WTC11 (cell line): ENCODE measurements around the gene SCN3A. TPM values are rescaled to one million over a fixed set of nuclear protein-coding genes. Genes with fewer than 3 reads are reported as not detected.

Experiments
- ATAC-seq: fragments of 200-7000 bp; cut with Tn5 transposase; 2 replicates; pipeline ENCODE4 v1.10.0; 2021; ENCODE audit warnings: mild to moderate bottlenecking, moderate library complexity
- CTCF ChIA-PET: fragments of 300-600 bp; sonication (Branson Sonifier 250); formaldehyde crosslinking; loops from one replicate; lab custom pipeline; 2021; ENCODE audit warnings: antibody characterized with exemption; lab: Charles Lee
- POLR2A ChIA-PET: fragments of 350-600 bp; sonication (Branson Sonifier 250); formaldehyde crosslinking; loops from one replicate; lab custom pipeline; 2021; ENCODE audit warnings: antibody characterized with exemption; lab: Charles Lee
- DNase-seq: peaks from one replicate; pipeline ENCODE4 v3.0.0; 2021; ENCODE audit warnings: low spot score
- H3K27ac Mint-ChIP-seq: 2 replicates; pipeline ENCODE4 v1.8.0; 2021; ENCODE audit warnings: mixed read lengths
- H3K27me3 Mint-ChIP-seq: 2 replicates; pipeline ENCODE4 v1.8.0; 2021; ENCODE audit warnings: low read depth, mild to moderate bottlenecking, moderate library complexity, mixed read lengths
- H3K36me3 Mint-ChIP-seq: 2 replicates; pipeline ENCODE4 v1.8.0; 2021; ENCODE audit warnings: mixed read lengths
- H3K4me1 Mint-ChIP-seq: 2 replicates; pipeline ENCODE4 v1.8.0; 2022; ENCODE audit warnings: mixed read lengths
- H3K4me3 Mint-ChIP-seq: 2 replicates; pipeline ENCODE4 v1.8.0; 2021; ENCODE audit warnings: mild to moderate bottlenecking, moderate library complexity, mixed read lengths
- H3K9me3 Mint-ChIP-seq: 2 replicates; pipeline ENCODE4 v1.8.0; 2021; ENCODE audit warnings: mixed read lengths
- CREM ChIP-seq: sonication (generic); formaldehyde crosslinking; IDR thresholded peaks from 2 replicates; pipeline ENCODE4 v1.8.1; 2022; ENCODE audit warnings: mild to moderate bottlenecking, missing genetic modification reagents, moderate library complexity
- FOXJ3 ChIP-seq: sonication (generic); formaldehyde crosslinking; IDR thresholded peaks from 2 replicates; pipeline ENCODE4 v1.9.0; 2021; ENCODE audit warnings: missing genetic modification reagents, mild to moderate bottlenecking, borderline replicate concordance
- FOXP1 ChIP-seq: sonication (generic); formaldehyde crosslinking; IDR thresholded peaks from 2 replicates; pipeline ENCODE4 v1.8.0; 2022; ENCODE audit warnings: missing genetic modification reagents, mild to moderate bottlenecking, moderate library complexity, borderline replicate concordance
- FOXP4 ChIP-seq: sonication (generic); formaldehyde crosslinking; IDR thresholded peaks from 2 replicates; pipeline ENCODE4 v1.8.0; 2022; ENCODE audit warnings: mild to moderate bottlenecking, missing genetic modification reagents
- MLX ChIP-seq: sonication (generic); formaldehyde crosslinking; IDR thresholded peaks from 2 replicates; pipeline ENCODE4 v1.8.1; 2023; ENCODE audit warnings: mild to moderate bottlenecking, missing genetic modification reagents, moderate library complexity
- NFATC4 ChIP-seq: fragments of 250-450 bp; sonication (Bioruptor Pico); IDR thresholded peaks from 2 replicates; pipeline ENCODE4 v1.9.0; 2021; ENCODE audit warnings: mild to moderate bottlenecking
- NR1H2 ChIP-seq: sonication (generic); formaldehyde crosslinking; IDR thresholded peaks from 2 replicates; pipeline ENCODE4 v1.9.0; 2021; ENCODE audit warnings: mild to moderate bottlenecking, moderate library complexity, missing genetic modification reagents
- NR2C2 ChIP-seq: sonication (generic); formaldehyde crosslinking; IDR thresholded peaks from 2 replicates; pipeline ENCODE4 v1.8.0; 2022; ENCODE audit warnings: mild to moderate bottlenecking, missing genetic modification reagents
- RELA ChIP-seq: sonication (generic); formaldehyde crosslinking; IDR thresholded peaks from 2 replicates; pipeline ENCODE4 v1.8.1; 2022; ENCODE audit warnings: missing genetic modification reagents, mild to moderate bottlenecking, borderline replicate concordance
- SOX15 ChIP-seq: fragments of 250-450 bp; sonication (Bioruptor Pico); IDR thresholded peaks from 2 replicates; pipeline ENCODE4 v1.9.0; 2021; ENCODE audit warnings: mild to moderate bottlenecking
- TCF7 ChIP-seq: sonication (generic); formaldehyde crosslinking; IDR thresholded peaks from 2 replicates; pipeline ENCODE4 v1.8.0; 2022; ENCODE audit warnings: mild to moderate bottlenecking, low read depth, missing genetic modification reagents, moderate library complexity
- TEAD1 ChIP-seq: sonication (generic); formaldehyde crosslinking; IDR thresholded peaks from 2 replicates; pipeline ENCODE4 v1.8.0; 2022; ENCODE audit warnings: mild to moderate bottlenecking, missing genetic modification reagents
- ZNF138 ChIP-seq: sonication (generic); formaldehyde crosslinking; conservative IDR thresholded peaks from 2 replicates; pipeline ENCODE4 v1.8.1; 2022; ENCODE audit warnings: mild to moderate bottlenecking, moderate library complexity, missing genetic modification reagents
- ZNF263 ChIP-seq: sonication (generic); formaldehyde crosslinking; IDR thresholded peaks from 2 replicates; pipeline ENCODE4 v1.8.1; 2022; ENCODE audit warnings: low read depth, mild to moderate bottlenecking, moderate library complexity, missing genetic modification reagents
- total RNA-seq: library from RNA; stranded (reverse); gene quantifications from 3 replicates; pipeline ENCODE4 v1.2.3, GENCODE V29; 2021
- TF ChIP-seq, protein P1 (sequence below): sonication (generic); formaldehyde crosslinking; IDR thresholded peaks from 2 replicates; pipeline ENCODE4 v1.8.1; 2023; ENCODE audit warnings: mild to moderate bottlenecking, missing genetic modification reagents
- TF ChIP-seq, protein P2 (sequence below): sonication (generic); formaldehyde crosslinking; IDR thresholded peaks from 2 replicates; pipeline ENCODE4 v1.8.0; 2023; ENCODE audit warnings: mild to moderate bottlenecking, missing genetic modification reagents
- TF ChIP-seq, protein P3 (sequence below): fragments of 250-450 bp; sonication (Bioruptor Pico); IDR thresholded peaks from 2 replicates; pipeline ENCODE4 v2.1.2; 2022; ENCODE audit warnings: mild to moderate bottlenecking, moderate library complexity
- TF ChIP-seq, protein P4 (sequence below): sonication (generic); formaldehyde crosslinking; IDR thresholded peaks from 2 replicates; pipeline ENCODE4 v1.8.1; 2022; ENCODE audit warnings: missing genetic modification reagents, borderline replicate concordance

Gene SCN3A
- total RNA-seq, 1 experiment from 2014 or later: 0.04 TPM

DNA sequence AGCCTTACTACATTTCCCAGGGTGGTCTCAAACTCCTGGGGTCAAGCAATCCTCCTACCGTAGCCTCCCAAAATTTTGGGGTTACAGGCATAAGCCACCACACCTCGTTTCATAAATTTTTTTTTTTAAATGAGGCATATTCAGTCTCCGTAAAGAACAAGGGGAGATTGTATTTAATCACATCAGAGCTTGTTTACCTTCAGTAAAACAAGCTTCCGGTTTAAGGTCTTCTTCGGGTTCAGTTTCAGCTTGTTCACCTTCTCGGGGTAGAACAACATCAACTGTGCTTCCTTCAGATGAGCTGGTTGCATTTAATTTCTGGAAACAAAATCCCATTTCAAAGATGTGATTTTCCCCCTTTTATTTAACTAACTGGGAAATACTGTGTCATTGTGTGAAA is 88.6 kb downstream of the SCN3A start:
- TF ChIP-seq CREM (CRISPR knock-in tag): no peak
- no peak for TF ChIP-seq FOXP4
- TF ChIP-seq ZNF138: no peak
- TF ChIP-seq RELA (CRISPR knock-in tag): no peak
- TF ChIP-seq TCF7 (CRISPR knock-in tag): no peak
- no peak for TF ChIP-seq MLX
- no peak for TF ChIP-seq NFATC4 (CRISPR knock-in tag)
- no peak for TF ChIP-seq ZNF263 (CRISPR knock-in tag)
- no peak for TF ChIP-seq TEAD1 (CRISPR knock-in tag)
- TF ChIP-seq NR2C2 (CRISPR knock-in tag): no peak
- TF ChIP-seq NR1H2 (CRISPR knock-in tag): no peak
- TF ChIP-seq, protein P1, sequence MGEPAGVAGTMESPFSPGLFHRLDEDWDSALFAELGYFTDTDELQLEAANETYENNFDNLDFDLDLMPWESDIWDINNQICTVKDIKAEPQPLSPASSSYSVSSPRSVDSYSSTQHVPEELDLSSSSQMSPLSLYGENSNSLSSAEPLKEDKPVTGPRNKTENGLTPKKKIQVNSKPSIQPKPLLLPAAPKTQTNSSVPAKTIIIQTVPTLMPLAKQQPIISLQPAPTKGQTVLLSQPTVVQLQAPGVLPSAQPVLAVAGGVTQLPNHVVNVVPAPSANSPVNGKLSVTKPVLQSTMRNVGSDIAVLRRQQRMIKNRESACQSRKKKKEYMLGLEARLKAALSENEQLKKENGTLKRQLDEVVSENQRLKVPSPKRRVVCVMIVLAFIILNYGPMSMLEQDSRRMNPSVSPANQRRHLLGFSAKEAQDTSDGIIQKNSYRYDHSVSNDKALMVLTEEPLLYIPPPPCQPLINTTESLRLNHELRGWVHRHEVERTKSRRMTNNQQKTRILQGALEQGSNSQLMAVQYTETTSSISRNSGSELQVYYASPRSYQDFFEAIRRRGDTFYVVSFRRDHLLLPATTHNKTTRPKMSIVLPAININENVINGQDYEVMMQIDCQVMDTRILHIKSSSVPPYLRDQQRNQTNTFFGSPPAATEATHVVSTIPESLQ (CRISPR knock-in tag): no peak
- TF ChIP-seq, protein P2, sequence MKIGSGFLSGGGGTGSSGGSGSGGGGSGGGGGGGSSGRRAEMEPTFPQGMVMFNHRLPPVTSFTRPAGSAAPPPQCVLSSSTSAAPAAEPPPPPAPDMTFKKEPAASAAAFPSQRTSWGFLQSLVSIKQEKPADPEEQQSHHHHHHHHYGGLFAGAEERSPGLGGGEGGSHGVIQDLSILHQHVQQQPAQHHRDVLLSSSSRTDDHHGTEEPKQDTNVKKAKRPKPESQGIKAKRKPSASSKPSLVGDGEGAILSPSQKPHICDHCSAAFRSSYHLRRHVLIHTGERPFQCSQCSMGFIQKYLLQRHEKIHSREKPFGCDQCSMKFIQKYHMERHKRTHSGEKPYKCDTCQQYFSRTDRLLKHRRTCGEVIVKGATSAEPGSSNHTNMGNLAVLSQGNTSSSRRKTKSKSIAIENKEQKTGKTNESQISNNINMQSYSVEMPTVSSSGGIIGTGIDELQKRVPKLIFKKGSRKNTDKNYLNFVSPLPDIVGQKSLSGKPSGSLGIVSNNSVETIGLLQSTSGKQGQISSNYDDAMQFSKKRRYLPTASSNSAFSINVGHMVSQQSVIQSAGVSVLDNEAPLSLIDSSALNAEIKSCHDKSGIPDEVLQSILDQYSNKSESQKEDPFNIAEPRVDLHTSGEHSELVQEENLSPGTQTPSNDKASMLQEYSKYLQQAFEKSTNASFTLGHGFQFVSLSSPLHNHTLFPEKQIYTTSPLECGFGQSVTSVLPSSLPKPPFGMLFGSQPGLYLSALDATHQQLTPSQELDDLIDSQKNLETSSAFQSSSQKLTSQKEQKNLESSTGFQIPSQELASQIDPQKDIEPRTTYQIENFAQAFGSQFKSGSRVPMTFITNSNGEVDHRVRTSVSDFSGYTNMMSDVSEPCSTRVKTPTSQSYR: no peak
- TF ChIP-seq, protein P3, sequence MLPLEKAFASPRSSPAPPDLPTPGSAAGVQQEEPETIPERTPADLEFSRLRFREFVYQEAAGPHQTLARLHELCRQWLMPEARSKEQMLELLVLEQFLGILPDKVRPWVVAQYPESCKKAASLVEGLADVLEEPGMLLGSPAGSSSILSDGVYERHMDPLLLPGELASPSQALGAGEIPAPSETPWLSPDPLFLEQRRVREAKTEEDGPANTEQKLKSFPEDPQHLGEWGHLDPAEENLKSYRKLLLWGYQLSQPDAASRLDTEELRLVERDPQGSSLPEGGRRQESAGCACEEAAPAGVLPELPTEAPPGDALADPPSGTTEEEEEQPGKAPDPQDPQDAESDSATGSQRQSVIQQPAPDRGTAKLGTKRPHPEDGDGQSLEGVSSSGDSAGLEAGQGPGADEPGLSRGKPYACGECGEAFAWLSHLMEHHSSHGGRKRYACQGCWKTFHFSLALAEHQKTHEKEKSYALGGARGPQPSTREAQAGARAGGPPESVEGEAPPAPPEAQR (CRISPR knock-in tag): no peak
- no peak for TF ChIP-seq SOX15 (CRISPR knock-in tag)
- POLR2A ChIA-PET: no interaction called here
- H3K9me3 Mint-ChIP-seq: no peaks in the 10 kb centered on the region
- H3K27me3 Mint-ChIP-seq: no peaks in the 10 kb centered on the region
- no peak overlapping the region for H3K4me3 Mint-ChIP-seq
- DNase-seq (no peak), ATAC-seq (no peak)
- H3K36me3 Mint-ChIP-seq: no peaks in the 10 kb centered on the region
- H3K27ac Mint-ChIP-seq: no peak overlapping the region
- peaks cover 15% of the 10 kb centered on the region for H3K4me1 Mint-ChIP-seq
- CTCF ChIA-PET: interaction anchor here (1.0 to 1.5 kb wide), 3 partner anchors 97 to 179 kb away, joined by 3 to 5 read pairs (median 3); no protein-coding TSS in a partner anchor

DNA sequence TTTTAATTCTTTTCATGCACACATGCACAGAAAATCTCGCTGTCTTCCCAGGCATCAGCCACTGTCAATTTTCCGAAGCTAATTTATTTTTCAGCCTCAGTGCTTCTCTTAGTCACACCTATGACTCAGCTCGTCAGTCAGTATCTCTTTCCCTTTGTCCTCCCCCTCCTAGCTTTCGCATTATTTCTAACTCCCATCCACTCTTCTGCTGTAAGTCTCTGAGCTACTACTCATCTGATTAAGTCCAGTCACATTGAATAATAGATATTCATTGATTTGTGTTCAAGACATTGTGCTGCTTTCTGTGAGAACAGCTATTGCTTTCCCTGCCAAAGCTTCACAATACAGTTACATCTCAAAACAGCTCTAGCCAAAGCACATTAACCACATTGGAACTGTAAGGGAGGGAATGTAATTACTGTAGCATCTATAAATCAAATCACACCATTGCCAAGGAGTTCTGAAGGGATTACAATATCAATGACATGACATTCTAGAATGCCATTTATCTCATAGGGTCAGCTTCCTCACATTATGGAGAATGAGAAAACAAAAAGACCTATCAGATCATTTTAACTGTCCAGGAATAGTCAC is 89.4 kb downstream of the SCN3A start:
- POLR2A ChIA-PET: no interaction called here
- Mint-ChIP-seq H3K27ac (no peak overlapping the region), H3K4me1 (peaks cover 15% of the 10 kb centered on the region), H3K9me3 (no peaks in the 10 kb centered on the region), H3K4me3 (no peak overlapping the region), H3K36me3 (no peaks in the 10 kb centered on the region), H3K27me3 (no peaks in the 10 kb centered on the region)
- DNase-seq (no peak), ATAC-seq (no peak)
- TF ChIP-seq, protein P3 (CRISPR knock-in tag): no peak
- TF ChIP-seq TEAD1 (CRISPR knock-in tag): no peak
- TF ChIP-seq, protein P4, sequence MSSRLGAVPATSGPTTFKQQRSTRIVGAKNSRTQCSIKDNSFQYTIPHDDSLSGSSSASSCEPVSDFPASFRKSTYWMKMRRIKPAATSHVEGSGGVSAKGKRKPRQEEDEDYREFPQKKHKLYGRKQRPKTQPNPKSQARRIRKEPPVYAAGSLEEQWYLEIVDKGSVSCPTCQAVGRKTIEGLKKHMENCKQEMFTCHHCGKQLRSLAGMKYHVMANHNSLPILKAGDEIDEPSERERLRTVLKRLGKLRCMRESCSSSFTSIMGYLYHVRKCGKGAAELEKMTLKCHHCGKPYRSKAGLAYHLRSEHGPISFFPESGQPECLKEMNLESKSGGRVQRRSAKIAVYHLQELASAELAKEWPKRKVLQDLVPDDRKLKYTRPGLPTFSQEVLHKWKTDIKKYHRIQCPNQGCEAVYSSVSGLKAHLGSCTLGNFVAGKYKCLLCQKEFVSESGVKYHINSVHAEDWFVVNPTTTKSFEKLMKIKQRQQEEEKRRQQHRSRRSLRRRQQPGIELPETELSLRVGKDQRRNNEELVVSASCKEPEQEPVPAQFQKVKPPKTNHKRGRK (CRISPR knock-in tag): no peak
- no peak for TF ChIP-seq ZNF138
- TF ChIP-seq FOXJ3 (CRISPR knock-in tag): no peak
- no peak for TF ChIP-seq FOXP1
- TF ChIP-seq, protein P1 (CRISPR knock-in tag): no peak
- CTCF ChIA-PET: interaction anchor here (1.0 to 2.0 kb wide), 3 partner anchors 96 to 180 kb away, joined by 3 to 10 read pairs (median 5); no protein-coding TSS in a partner anchor
